SK-N-SH treated with all-trans-retinoic acid at 6 μM for 48 hours (cell line): ENCODE data around the gene NEK1.

Experiments
- TCF4 ChIP-seq: fragments of 250-450 bp; sonication (Bioruptor Pico); IDR thresholded peaks from 2 replicates; pipeline ENCODE4 v1.8.0; 2021; ENCODE audit warnings: mild to moderate bottlenecking, moderate library complexity, borderline replicate concordance
- TOX ChIP-seq: fragments of 250-450 bp; sonication (Bioruptor Pico); IDR thresholded peaks from 2 replicates; pipeline ENCODE4 v1.8.0; 2021; ENCODE audit warnings: mild to moderate bottlenecking, moderate library complexity, borderline replicate concordance
- TF ChIP-seq, protein P1 (sequence below): fragments of 250-450 bp; sonication (Bioruptor Pico); IDR thresholded peaks from 2 replicates; pipeline ENCODE4 v1.5.0; 2020; ENCODE audit warnings: mild to moderate bottlenecking, moderate library complexity
- TF ChIP-seq, protein P2 (sequence below): fragments of 250-450 bp; sonication (Bioruptor Pico); IDR thresholded peaks from 2 replicates; pipeline ENCODE4 v1.8.0; 2020; ENCODE audit warnings: mild to moderate bottlenecking, moderate library complexity, borderline replicate concordance
- TF ChIP-seq, protein P3 (sequence below): fragments of 250-450 bp; sonication (Bioruptor Pico); IDR thresholded peaks from 2 replicates; pipeline ENCODE4 v1.5.1; 2021; ENCODE audit warnings: mild to moderate bottlenecking, moderate library complexity
- TF ChIP-seq, protein P4 (sequence below): fragments of 250-450 bp; sonication (Bioruptor Pico); IDR thresholded peaks from 2 replicates; pipeline ENCODE4 v1.5.1; 2020; ENCODE audit warnings: low read depth, mild to moderate bottlenecking, moderate library complexity

DNA sequence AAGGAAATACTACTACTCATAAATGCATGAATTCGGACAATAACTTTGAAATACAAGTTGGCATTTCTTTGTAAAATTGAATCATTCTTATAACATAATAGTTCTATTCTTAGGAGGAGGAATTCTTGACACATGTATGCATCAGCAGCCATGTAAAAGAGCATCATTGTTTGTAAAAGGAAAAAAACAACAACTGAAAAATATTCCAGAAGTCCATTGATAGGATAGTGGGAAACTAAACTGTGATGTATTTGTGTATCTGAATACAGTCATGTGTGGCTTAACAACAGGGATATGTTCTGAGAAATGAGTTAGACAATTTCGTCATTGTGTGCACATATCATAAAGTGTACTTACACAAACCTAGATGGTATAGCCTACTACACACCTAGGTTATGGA, 239.6 kb downstream of the NEK1 start:
- TF ChIP-seq TCF4 (CRISPR knock-in tag) (no peak), TOX (CRISPR knock-in tag) (no peak)
- TF ChIP-seq, protein P1, sequence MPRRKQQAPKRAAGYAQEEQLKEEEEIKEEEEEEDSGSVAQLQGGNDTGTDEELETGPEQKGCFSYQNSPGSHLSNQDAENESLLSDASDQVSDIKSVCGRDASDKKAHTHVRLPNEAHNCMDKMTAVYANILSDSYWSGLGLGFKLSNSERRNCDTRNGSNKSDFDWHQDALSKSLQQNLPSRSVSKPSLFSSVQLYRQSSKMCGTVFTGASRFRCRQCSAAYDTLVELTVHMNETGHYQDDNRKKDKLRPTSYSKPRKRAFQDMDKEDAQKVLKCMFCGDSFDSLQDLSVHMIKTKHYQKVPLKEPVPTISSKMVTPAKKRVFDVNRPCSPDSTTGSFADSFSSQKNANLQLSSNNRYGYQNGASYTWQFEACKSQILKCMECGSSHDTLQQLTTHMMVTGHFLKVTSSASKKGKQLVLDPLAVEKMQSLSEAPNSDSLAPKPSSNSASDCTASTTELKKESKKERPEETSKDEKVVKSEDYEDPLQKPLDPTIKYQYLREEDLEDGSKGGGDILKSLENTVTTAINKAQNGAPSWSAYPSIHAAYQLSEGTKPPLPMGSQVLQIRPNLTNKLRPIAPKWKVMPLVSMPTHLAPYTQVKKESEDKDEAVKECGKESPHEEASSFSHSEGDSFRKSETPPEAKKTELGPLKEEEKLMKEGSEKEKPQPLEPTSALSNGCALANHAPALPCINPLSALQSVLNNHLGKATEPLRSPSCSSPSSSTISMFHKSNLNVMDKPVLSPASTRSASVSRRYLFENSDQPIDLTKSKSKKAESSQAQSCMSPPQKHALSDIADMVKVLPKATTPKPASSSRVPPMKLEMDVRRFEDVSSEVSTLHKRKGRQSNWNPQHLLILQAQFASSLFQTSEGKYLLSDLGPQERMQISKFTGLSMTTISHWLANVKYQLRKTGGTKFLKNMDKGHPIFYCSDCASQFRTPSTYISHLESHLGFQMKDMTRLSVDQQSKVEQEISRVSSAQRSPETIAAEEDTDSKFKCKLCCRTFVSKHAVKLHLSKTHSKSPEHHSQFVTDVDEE (CRISPR knock-in tag) = no peak
- TF ChIP-seq, protein P2, sequence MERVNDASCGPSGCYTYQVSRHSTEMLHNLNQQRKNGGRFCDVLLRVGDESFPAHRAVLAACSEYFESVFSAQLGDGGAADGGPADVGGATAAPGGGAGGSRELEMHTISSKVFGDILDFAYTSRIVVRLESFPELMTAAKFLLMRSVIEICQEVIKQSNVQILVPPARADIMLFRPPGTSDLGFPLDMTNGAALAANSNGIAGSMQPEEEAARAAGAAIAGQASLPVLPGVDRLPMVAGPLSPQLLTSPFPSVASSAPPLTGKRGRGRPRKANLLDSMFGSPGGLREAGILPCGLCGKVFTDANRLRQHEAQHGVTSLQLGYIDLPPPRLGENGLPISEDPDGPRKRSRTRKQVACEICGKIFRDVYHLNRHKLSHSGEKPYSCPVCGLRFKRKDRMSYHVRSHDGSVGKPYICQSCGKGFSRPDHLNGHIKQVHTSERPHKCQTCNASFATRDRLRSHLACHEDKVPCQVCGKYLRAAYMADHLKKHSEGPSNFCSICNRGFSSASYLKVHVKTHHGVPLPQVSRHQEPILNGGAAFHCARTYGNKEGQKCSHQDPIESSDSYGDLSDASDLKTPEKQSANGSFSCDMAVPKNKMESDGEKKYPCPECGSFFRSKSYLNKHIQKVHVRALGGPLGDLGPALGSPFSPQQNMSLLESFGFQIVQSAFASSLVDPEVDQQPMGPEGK (CRISPR knock-in tag) = no peak
- TF ChIP-seq, protein P3, sequence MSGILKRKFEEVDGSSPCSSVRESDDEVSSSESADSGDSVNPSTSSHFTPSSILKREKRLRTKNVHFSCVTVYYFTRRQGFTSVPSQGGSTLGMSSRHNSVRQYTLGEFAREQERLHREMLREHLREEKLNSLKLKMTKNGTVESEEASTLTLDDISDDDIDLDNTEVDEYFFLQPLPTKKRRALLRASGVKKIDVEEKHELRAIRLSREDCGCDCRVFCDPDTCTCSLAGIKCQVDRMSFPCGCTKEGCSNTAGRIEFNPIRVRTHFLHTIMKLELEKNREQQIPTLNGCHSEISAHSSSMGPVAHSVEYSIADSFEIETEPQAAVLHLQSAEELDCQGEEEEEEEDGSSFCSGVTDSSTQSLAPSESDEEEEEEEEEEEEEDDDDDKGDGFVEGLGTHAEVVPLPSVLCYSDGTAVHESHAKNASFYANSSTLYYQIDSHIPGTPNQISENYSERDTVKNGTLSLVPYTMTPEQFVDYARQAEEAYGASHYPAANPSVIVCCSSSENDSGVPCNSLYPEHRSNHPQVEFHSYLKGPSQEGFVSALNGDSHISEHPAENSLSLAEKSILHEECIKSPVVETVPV = no peak
- TF ChIP-seq, protein P4, sequence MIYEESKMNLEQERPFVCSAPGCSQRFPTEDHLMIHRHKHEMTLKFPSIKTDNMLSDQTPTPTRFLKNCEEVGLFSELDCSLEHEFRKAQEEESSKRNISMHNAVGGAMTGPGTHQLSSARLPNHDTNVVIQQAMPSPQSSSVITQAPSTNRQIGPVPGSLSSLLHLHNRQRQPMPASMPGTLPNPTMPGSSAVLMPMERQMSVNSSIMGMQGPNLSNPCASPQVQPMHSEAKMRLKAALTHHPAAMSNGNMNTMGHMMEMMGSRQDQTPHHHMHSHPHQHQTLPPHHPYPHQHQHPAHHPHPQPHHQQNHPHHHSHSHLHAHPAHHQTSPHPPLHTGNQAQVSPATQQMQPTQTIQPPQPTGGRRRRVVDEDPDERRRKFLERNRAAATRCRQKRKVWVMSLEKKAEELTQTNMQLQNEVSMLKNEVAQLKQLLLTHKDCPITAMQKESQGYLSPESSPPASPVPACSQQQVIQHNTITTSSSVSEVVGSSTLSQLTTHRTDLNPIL (CRISPR knock-in tag) = no peak
